Suprapubic skin (tissue), 4 donors: ENCODE data around the gene ZNF546. TPM values are rescaled to one million over a fixed set of nuclear protein-coding genes. Genes with fewer than 3 reads are reported as not detected.

ENCODE experiments used
- DNase-seq, 2 donors: peaks; one replicate each; pipeline ENCODE4 v3.0.0-alpha.2; 2019; ENCODE audit warnings: low spot score in 2 of 2
- H3K27ac ChIP-seq: fragments of 200-600 bp; sonication (generic); one replicate; pipeline ENCODE4 v1.5.1; 2019
- H3K27me3 ChIP-seq: fragments of 200-600 bp; sonication (generic); one replicate; pipeline ENCODE4 v1.5.1; 2019
- H3K36me3 ChIP-seq: fragments of 200-600 bp; sonication (generic); one replicate; pipeline ENCODE4 v1.5.1; 2019
- H3K4me1 ChIP-seq: fragments of 200-600 bp; sonication (generic); one replicate; pipeline ENCODE4 v1.5.1; 2019
- H3K4me3 ChIP-seq: fragments of 200-600 bp; sonication (generic); one replicate; pipeline ENCODE4 v1.5.1; 2019; ENCODE audit warnings: mild to moderate bottlenecking
- H3K9me3 ChIP-seq: fragments of 200-600 bp; sonication (generic); one replicate; pipeline ENCODE4 v1.5.1; 2019
- EP300 ChIP-seq: sonication (generic); formaldehyde crosslinking; IDR thresholded peaks from one replicate; pipeline ENCODE4 v1.6.1; 2017; ENCODE audit warnings: antibody characterized with exemption
- POLR2A ChIP-seq, 2 donors: fragments of 450-650 bp; IDR thresholded peaks; one replicate each; pipeline ENCODE4 v1.6.1; 2017; ENCODE audit warnings: antibody characterized with exemption in 2 of 2, mild to moderate bottlenecking in 2 of 2, moderate library complexity in 2 of 2
- POLR2AphosphoS5 ChIP-seq, 3 donors: sonication (generic); formaldehyde crosslinking; IDR thresholded peaks; one replicate each; pipeline ENCODE4 v1.6.1; 2017; ENCODE audit warnings: antibody characterized with exemption in 3 of 3
- WGBS: methylation state at CpG from one replicate; pipeline ENCODE4 v1.1.5; 2018; 5-methylcytosine and 5-hydroxymethylcytosine counted together
- total RNA-seq, 4 donors: library from RNA; depleted of rRNA; stranded (reverse); fragments of >200 nt; gene quantifications; one replicate each; pipeline ENCODE4 v1.1.0, GENCODE V29; 2016
- TF ChIP-seq, protein P1 (sequence below), 2 donors: fragments of 200-600 bp in 1 of 2; fragments of 450-650 bp in 1 of 2; sonication (generic) in 1 of 2; IDR thresholded peaks; one replicate each; pipeline ENCODE4 v1.5.1; 2016 to 2019; ENCODE audit warnings: antibody characterized with exemption in 2 of 2, mild to moderate bottlenecking in 1 of 2, moderate library complexity in 1 of 2

ZNF546 gene
- total RNA-seq, 4 donors from 2014 or later, result 0.72 to 6.2 (median 1.5) TPM

DNA sequence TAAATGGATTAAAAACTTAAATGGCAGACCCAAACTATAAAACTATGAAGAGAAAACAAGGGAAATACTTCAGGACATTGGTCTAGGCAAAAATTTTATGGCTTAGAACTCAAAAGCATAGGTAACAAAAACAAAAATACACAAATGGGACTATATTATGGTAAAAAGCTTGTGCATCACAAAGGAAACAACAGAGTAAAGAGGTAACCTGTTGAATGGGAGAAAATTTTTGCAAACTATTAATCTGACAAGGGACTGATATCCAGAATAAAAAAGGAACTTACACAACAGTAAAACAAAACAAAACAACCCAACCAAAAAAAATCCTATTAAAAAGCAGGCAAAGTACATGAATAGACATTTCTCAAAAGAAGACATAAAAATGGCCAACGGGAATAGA, 9.3 kb upstream of the ZNF546 start:
- peaks cover 22% of the 10 kb centered on the region for H3K9me3 ChIP-seq
- 96% methylated on average over 1 of the region's 1 CpG for WGBS
- H3K4me1 ChIP-seq, result no peaks in the 10 kb centered on the region
- TF ChIP-seq, protein P1, sequence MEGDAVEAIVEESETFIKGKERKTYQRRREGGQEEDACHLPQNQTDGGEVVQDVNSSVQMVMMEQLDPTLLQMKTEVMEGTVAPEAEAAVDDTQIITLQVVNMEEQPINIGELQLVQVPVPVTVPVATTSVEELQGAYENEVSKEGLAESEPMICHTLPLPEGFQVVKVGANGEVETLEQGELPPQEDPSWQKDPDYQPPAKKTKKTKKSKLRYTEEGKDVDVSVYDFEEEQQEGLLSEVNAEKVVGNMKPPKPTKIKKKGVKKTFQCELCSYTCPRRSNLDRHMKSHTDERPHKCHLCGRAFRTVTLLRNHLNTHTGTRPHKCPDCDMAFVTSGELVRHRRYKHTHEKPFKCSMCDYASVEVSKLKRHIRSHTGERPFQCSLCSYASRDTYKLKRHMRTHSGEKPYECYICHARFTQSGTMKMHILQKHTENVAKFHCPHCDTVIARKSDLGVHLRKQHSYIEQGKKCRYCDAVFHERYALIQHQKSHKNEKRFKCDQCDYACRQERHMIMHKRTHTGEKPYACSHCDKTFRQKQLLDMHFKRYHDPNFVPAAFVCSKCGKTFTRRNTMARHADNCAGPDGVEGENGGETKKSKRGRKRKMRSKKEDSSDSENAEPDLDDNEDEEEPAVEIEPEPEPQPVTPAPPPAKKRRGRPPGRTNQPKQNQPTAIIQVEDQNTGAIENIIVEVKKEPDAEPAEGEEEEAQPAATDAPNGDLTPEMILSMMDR (IDR thresholded peaks at IDR 0.05), result no peak
- TF ChIP-seq EP300, result no peak
- TF ChIP-seq POLR2AphosphoS5 (IDR thresholded peaks at IDR 0.05), result no peak
- no peak for TF ChIP-seq POLR2A (IDR thresholded peaks at IDR 0.05)
- no peak for DNase-seq
- no peak overlapping the region for H3K27ac ChIP-seq
- no peaks in the 10 kb centered on the region for H3K27me3 ChIP-seq
- peaks cover 5% of the 10 kb centered on the region for H3K36me3 ChIP-seq
- H3K4me3 ChIP-seq, result no peak overlapping the region

DNA sequence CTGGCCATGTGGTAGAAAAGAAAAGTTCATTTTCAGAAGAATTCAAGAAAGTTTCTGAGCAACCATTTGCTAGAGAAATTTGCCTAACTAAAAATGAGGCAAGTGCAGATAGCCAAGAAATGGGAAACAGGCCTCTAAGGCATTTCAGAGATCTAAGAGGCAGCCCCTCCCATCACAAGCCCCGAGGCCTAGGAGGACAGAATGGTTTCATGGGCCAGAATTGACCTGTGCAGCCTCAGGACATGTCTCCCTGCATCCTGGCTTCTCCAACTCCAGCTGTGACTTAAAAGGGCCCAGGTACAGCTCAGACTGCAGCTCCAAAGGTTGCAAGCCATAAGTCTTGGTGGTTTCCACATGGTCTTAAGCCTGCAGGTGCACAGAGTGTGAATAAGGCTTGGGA, 3.3 kb upstream of the ZNF546 start:
- WGBS, result 100% methylated on average over 1 of the region's 1 CpG
- no peaks in the 10 kb centered on the region for H3K9me3 ChIP-seq

DNA sequence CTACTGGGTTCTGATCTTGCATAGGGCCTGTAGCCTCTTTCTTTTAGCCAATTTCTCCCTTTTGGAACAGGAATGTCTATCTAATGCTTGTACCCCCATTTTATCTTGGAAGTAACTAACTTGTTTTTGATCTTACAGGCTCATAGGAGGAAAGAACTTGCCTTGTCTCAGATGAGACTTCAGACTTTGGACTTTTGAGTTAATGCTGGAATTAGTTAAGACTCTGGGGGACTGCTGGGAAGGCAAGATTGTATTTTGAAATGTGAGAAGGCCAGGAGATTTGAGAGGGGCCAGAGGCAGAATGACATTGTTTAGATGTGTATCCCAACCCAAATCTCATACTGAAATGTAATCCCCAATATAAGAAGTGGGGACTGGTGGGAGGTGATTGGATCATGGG, 2.5 kb upstream of the ZNF546 start:
- DNase-seq, result no peak
- Histone ChIP-seq H3K27me3 (no peaks in the 10 kb centered on the region), H3K9me3 (no peaks in the 10 kb centered on the region), H3K36me3 (no peaks in the 10 kb centered on the region), H3K27ac (no peak overlapping the region), H3K4me1 (peaks cover 18% of the 10 kb centered on the region), H3K4me3 (no peak overlapping the region)
- no peak for TF ChIP-seq POLR2A (IDR thresholded peaks at IDR 0.05)
- TF ChIP-seq, protein P1 (IDR thresholded peaks at IDR 0.05), result no peak
- TF ChIP-seq POLR2AphosphoS5 (IDR thresholded peaks at IDR 0.05), result no peak
- TF ChIP-seq EP300, result no peak

More for the DNA sequence above, 3.3 kb upstream of the ZNF546 start:
- DNase-seq, result no peak
- Histone ChIP-seq H3K27me3 (no peaks in the 10 kb centered on the region), H3K27ac (no peak overlapping the region), H3K4me1 (peaks cover 18% of the 10 kb centered on the region), H3K36me3 (no peaks in the 10 kb centered on the region), H3K4me3 (no peak overlapping the region)
- no peak for TF ChIP-seq POLR2AphosphoS5 (IDR thresholded peaks at IDR 0.05)
- TF ChIP-seq, protein P1 (IDR thresholded peaks at IDR 0.05), result no peak
- TF ChIP-seq POLR2A (IDR thresholded peaks at IDR 0.05), result no peak
- no peak for TF ChIP-seq EP300

DNA sequence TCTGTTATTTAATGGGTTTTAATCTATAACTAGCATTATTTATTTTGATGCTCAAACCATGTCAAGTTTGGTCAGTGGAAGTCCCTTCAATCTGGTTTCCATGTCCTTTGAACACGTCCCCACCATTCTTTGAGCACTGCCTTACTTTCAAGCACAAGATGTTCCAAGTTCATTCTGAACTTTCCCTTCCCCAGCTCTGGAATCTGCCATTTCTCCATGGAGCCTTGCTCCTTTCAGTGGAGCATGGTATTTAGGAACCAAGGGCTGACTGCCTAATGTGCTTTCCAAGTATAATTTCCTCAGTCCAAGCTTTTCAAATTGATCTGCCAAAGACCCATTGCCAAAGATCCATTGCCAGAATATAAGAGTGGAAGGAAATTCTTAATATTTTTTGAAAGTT, 1.1 kb upstream of the ZNF546 start:
- no peaks in the 10 kb centered on the region for H3K27me3 ChIP-seq
- peaks cover 18% of the 10 kb centered on the region for H3K4me1 ChIP-seq
- DNase-seq, result no peak
- no peaks in the 10 kb centered on the region for H3K36me3 ChIP-seq
- WGBS, result 69% methylated on average over 1 of the region's 1 CpG
- peak overlapping the region; percentile 61 for H3K4me3 ChIP-seq
- H3K9me3 ChIP-seq, result no peaks in the 10 kb centered on the region
- H3K27ac ChIP-seq, result no peak overlapping the region
- no peak for TF ChIP-seq POLR2A (IDR thresholded peaks at IDR 0.05)
- TF ChIP-seq EP300, result no peak
- TF ChIP-seq, protein P1 (IDR thresholded peaks at IDR 0.05), result no peak
- no peak for TF ChIP-seq POLR2AphosphoS5 (IDR thresholded peaks at IDR 0.05)

DNA sequence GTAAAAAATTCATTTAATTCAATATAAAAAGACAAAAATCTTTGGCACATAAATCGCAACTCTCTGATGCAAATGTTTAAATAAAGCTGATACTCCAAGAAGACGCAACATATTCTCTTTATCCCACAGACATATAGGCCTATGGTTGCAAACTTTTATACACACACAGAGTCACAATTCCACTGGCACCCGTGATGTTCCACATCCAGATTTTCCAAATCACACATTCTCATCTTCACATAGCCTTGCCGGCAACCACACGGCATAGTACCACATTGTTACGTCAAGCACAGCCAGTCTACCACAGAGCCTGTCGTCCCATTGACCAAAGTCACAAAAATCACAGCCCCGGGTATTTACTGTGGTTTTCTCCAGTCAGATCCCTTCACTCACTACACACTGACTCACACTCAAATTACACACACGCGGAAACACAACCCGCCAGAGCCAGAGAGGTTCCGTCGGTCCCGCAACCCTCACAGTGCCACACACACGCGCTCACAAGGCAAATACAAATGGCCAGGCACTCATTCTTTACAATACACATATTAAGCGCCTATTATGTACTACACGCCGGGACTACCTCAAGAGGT, 546 bp upstream of the ZNF546 start:
- DNase-seq, result no peak
- peaks cover 18% of the 10 kb centered on the region for H3K4me1 ChIP-seq
- 10% methylated on average over 16 of the region's 19 CpGs for whole genome bisulfite sequencing
- H3K27me3 ChIP-seq, result no peaks in the 10 kb centered on the region
- H3K9me3 ChIP-seq, result no peaks in the 10 kb centered on the region
- peak overlapping the region; percentile 72 for H3K27ac ChIP-seq
- peak overlapping the region; percentile 61 for H3K4me3 ChIP-seq
- no peaks in the 10 kb centered on the region for H3K36me3 ChIP-seq
- no peak for TF ChIP-seq POLR2AphosphoS5 (IDR thresholded peaks at IDR 0.05)
- TF ChIP-seq, protein P1 (IDR thresholded peaks at IDR 0.05), result no peak
- no peak for TF ChIP-seq EP300
- TF ChIP-seq POLR2A (IDR thresholded peaks at IDR 0.05), result no peak
